GM23338 (cell line): ENCODE results near the gene SIX5.

Experiments
- CREB1 ChIP-seq: fragments of 250-450 bp; sonication (Bioruptor Pico); IDR thresholded peaks from 2 replicates; pipeline ENCODE4 v1.5.0; 2020; ENCODE audit warnings: low read depth, mild to moderate bottlenecking, moderate library complexity
- ETS1 ChIP-seq: IDR thresholded peaks from 2 replicates; pipeline ENCODE4 v1.6.1; 2016; ENCODE audit warnings: antibody characterized with exemption
- EZH2 ChIP-seq: fragments of 200-600 bp; sonication (generic); IDR thresholded peaks from one replicate; pipeline ENCODE4 v1.8.0; 2017; ENCODE audit warnings: antibody characterized with exemption, mild to moderate bottlenecking, low read depth; ENCODE audit not compliant: unreplicated experiment
- EZH2phosphoT487 ChIP-seq: fragments of 200-600 bp; sonication (generic); IDR thresholded peaks from one replicate; pipeline ENCODE4 v1.8.1; 2018; ENCODE audit warnings: antibody characterized with exemption; ENCODE audit not compliant: unreplicated experiment
- JUNB ChIP-seq: IDR thresholded peaks from one replicate; pipeline ENCODE4 v1.6.1; 2016; ENCODE audit warnings: antibody characterized with exemption; ENCODE audit not compliant: unreplicated experiment
- POLR2AphosphoS5 ChIP-seq: IDR thresholded peaks from 2 replicates; pipeline ENCODE4 v1.6.1; 2016; ENCODE audit warnings: antibody characterized with exemption, low read depth
- REST ChIP-seq: IDR thresholded peaks from one replicate; pipeline ENCODE4 v1.6.1; 2018; ENCODE audit warnings: antibody characterized with exemption; ENCODE audit not compliant: unreplicated experiment
- ZNF114 ChIP-seq: fragments of 250-450 bp; sonication (Bioruptor Pico); IDR thresholded peaks from 2 replicates; pipeline ENCODE4 v1.5.0; 2020; ENCODE audit warnings: mild to moderate bottlenecking, moderate library complexity
- ZNF331 ChIP-seq: fragments of 250-450 bp; sonication (Bioruptor Pico); IDR thresholded peaks from 2 replicates; pipeline ENCODE4 v1.5.0; 2020; ENCODE audit warnings: low read depth, mild to moderate bottlenecking, moderate library complexity
- ZNF462 ChIP-seq: fragments of 250-450 bp; sonication (Bioruptor Pico); IDR thresholded peaks from 2 replicates; pipeline ENCODE4 v1.5.0; 2020; ENCODE audit warnings: mild to moderate bottlenecking, moderate library complexity
- TF ChIP-seq, protein P1 (sequence below), 2 experiments: fragments of 200-600 bp in 1 of 2; sonication (generic) in 1 of 2; conservative IDR thresholded peaks; 2 replicates each; pipeline versions ENCODE4 v1.5.1 to v1.6.1; 2016 to 2017; ENCODE audit warnings: antibody characterized with exemption in 2 of 2, low read depth in 2 of 2, mild to moderate bottlenecking in 2 of 2, moderate library complexity in 1 of 2

DNA sequence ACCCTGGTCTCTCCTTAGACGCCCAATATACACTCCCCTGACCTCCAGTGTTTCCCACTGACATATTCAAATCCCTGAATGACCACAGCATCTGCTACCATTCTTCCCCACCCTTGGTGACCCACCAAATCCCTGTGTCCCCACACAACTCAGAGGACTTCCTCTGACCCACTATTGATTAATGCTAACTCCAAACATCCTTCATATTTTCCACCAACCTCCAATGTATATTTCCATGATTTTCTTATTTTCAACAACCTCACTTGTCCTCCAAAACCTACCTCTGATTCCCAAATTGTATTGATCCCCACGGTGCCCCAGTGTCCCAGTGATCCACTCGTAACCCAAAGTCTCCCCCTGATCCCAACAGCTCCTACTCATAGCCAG is 24.1 kb upstream of the SIX5 start:
- TF ChIP-seq, protein P1, sequence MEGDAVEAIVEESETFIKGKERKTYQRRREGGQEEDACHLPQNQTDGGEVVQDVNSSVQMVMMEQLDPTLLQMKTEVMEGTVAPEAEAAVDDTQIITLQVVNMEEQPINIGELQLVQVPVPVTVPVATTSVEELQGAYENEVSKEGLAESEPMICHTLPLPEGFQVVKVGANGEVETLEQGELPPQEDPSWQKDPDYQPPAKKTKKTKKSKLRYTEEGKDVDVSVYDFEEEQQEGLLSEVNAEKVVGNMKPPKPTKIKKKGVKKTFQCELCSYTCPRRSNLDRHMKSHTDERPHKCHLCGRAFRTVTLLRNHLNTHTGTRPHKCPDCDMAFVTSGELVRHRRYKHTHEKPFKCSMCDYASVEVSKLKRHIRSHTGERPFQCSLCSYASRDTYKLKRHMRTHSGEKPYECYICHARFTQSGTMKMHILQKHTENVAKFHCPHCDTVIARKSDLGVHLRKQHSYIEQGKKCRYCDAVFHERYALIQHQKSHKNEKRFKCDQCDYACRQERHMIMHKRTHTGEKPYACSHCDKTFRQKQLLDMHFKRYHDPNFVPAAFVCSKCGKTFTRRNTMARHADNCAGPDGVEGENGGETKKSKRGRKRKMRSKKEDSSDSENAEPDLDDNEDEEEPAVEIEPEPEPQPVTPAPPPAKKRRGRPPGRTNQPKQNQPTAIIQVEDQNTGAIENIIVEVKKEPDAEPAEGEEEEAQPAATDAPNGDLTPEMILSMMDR (conservative IDR thresholded peaks at IDR 0.05; ENCODE audit: low read depth in 2 of 2): no peak
- TF ChIP-seq EZH2phosphoT487 (no peak), REST (no peak), POLR2AphosphoS5 (no peak), EZH2 (no peak), JUNB (no peak), ZNF331 (CRISPR knock-in tag) (no peak), CREB1 (CRISPR knock-in tag) (no peak), ETS1 (no peak), ZNF114 (no peak), ZNF462 (CRISPR knock-in tag) (no peak)
